Measurements from ENCODE around the gene SEPTIN11. TPM values are rescaled to one million over a fixed set of nuclear protein-coding genes. Genes with fewer than 3 reads are reported as not detected.

Gene SEPTIN11
- total RNA-seq, 1 experiment from 2014 or later: 77.3 TPM

- no CpG with 5 or more reads among the region's 5 CpGs for WGBS (ENCODE audit: extremely low coverage, insufficient read length, low lambda C conversion rate)
- Histone ChIP-seq H2BK15ac (ENCODE audit: low read depth, low read length) (no peak overlapping the region), H2AFZ (ENCODE audit: low read length) (no peak overlapping the region), H4K8ac (replicated peaks; ENCODE audit: insufficient read length, low read depth, low read length) (no peak overlapping the region), H3K27ac (ENCODE audit: insufficient read length, low read depth, low read length) (no peak overlapping the region), H3K9ac (ENCODE audit: extremely low read depth, insufficient read length, low read length) (no peak overlapping the region), H3K27me3 (ENCODE audit: insufficient read depth, low read length) (no peaks in the 10 kb centered on the region), H4K20me1 (ENCODE audit: control insufficient read depth, insufficient read depth, insufficient read length) (no peaks in the 10 kb centered on the region), H3K14ac (ENCODE audit: insufficient read depth, low read length) (no peak overlapping the region), H2BK5ac (ENCODE audit: insufficient read length, low read length) (no peak overlapping the region), H4K91ac (ENCODE audit: insufficient read length, low read depth, low read length) (no peak overlapping the region), H3K79me1 (ENCODE audit: insufficient read depth, low read depth, low read length, poor library complexity, severe bottlenecking) (peaks cover 8% of the 10 kb centered on the region), H4K5ac (ENCODE audit: insufficient read length, low read depth, low read length) (no peak overlapping the region), H2BK12ac (ENCODE audit: insufficient read length, low read depth, low read length) (no peak overlapping the region), H2BK120ac (ENCODE audit: low read depth, low read length, poor library complexity, severe bottlenecking) (no peak overlapping the region), H3K56ac (ENCODE audit: insufficient read length, low read depth, low read length) (no peak overlapping the region), H3K9me3 (ENCODE audit: control insufficient read depth, low read depth, low read length) (no peaks in the 10 kb centered on the region), H3K23ac (ENCODE audit: insufficient read length, low read depth, low read length) (no peak overlapping the region), H3K4ac (ENCODE audit: low read depth, low read length) (no peak overlapping the region), H3T11ph (ENCODE audit: low read length) (no peak overlapping the region), H3K79me2 (ENCODE audit: insufficient read depth, low read length) (no peaks in the 10 kb centered on the region; the same call in 1 of the 2 replicates), H3K4me1 (ENCODE audit: insufficient read depth, low read length) (peaks cover 5% of the 10 kb centered on the region; the same call in 1 of the 2 replicates), H3K4me2 (ENCODE audit: insufficient read depth, insufficient read length, low read length) (no peak overlapping the region), H2AK5ac (ENCODE audit: insufficient read length, low read length) (no peak overlapping the region), H3K23me2 (ENCODE audit: insufficient read length, low read depth, low read length, poor library complexity, severe bottlenecking) (no peaks in the 10 kb centered on the region), H2BK20ac (ENCODE audit: low read depth, low read length, poor library complexity, severe bottlenecking) (no peak overlapping the region), H3K18ac (ENCODE audit: insufficient read length, low read depth, low read length) (no peak overlapping the region)
- no peak for DNase-seq
- peaks cover 0 to 4% (median 1%) of the 10 kb centered on the region in 3 experiments; a peak in 2 of 7 replicates for H3K36me3 Mint-ChIP-seq (ENCODE audit: insufficient read depth in 1 of 3, low read depth in 3 of 3)
- H3K27me3 Mint-ChIP-seq (ENCODE audit: low read depth): no peaks in the 10 kb centered on the region
- H3K4me1 Mint-ChIP-seq: peaks cover 26 to 27% of the 10 kb centered on the region in 2 experiments
- TF ChIP-seq CTCF (conservative IDR thresholded peaks at IDR 0.05): no peak
- H3K9me3 Mint-ChIP-seq: no peaks in the 10 kb centered on the region
- no peak overlapping the region for H3K4me3 Mint-ChIP-seq
- peak overlapping the region in 2 of 3 experiments; percentile 13 to 74; a peak in 3 of 7 replicates for H3K27ac Mint-ChIP-seq
Observed at GRCh38 chr4:76969941-76970529, 20.5 kb downstream of the SEPTIN11 start.

Measured in H9 (cell line).